B cell (primary cell): Measurements from ENCODE around the gene DRC1. TPM values are rescaled to one million over a fixed set of nuclear protein-coding genes. Genes with fewer than 3 reads are reported as not detected.

Source experiments
- ATAC-seq: fragments of 200-7000 bp; cut with Tn5 transposase; one replicate; pipeline ENCODE4 v1.10.0; 2021; ENCODE audit warnings: low read depth, mild to moderate bottlenecking, moderate number of reproducible peaks, moderate library complexity
- CTCF ChIA-PET: fragments of 350-600 bp; sonication (Branson Sonifier 250); formaldehyde crosslinking; loops from one replicate; lab custom pipeline; 2021; ENCODE audit warnings: antibody characterized with exemption, inconsistent platforms; lab: Charles Lee
- POLR2A ChIA-PET: fragments of 350-600 bp; sonication (Branson Sonifier 250); formaldehyde crosslinking; loops from one replicate; lab custom pipeline; 2021; ENCODE audit warnings: antibody characterized with exemption; lab: Charles Lee
- DNase-seq: peaks from one replicate; pipeline ENCODE4 v3.0.0; 2013
- H2AFZ ChIP-seq: 2 replicates; pipeline ENCODE4 v1.6.1; 2012; ENCODE audit warnings: mild to moderate bottlenecking, low read depth, low read length; ENCODE audit not compliant: insufficient read depth, poor library complexity, severe bottlenecking
- H3K27ac ChIP-seq, 2 donors: 1 replicate in 1 of 2; 2 replicates in 1 of 2; pipeline ENCODE4 v1.5.1; 2012 to 2013; ENCODE audit warnings: low read length in 2 of 2, mild to moderate bottlenecking in 2 of 2, moderate library complexity in 1 of 2
- H3K27me3 ChIP-seq, 4 experiments: fragments of 200-600 bp in 1 of 4; sonication (generic) in 1 of 4; replicated peaks in 1 of 4; 1 replicate in 2 of 4; 2 replicates in 2 of 4; pipeline versions ENCODE4 v1.6.1 to v1.7.0; 2013 to 2016; ENCODE audit warnings: low read length in 3 of 4, mild to moderate bottlenecking in 2 of 4, mixed read lengths in 1 of 4, moderate library complexity in 1 of 4; ENCODE audit not compliant: insufficient read depth in 4 of 4, control insufficient read depth in 3 of 4; ENCODE audit errors: control extremely low read depth in 1 of 4
- H3K36me3 ChIP-seq, 2 experiments: replicated peaks in 1 of 2; 1 replicate in 1 of 2; 2 replicates in 1 of 2; pipeline versions ENCODE4 v1.6.1 to v1.7.1; 2013; ENCODE audit warnings: low read length in 1 of 2; ENCODE audit not compliant: insufficient read depth in 2 of 2, control insufficient read depth in 1 of 2; ENCODE audit errors: control extremely low read depth in 1 of 2, extremely low read depth in 1 of 2
- H3K4me1 ChIP-seq, 2 donors: fragments of 200-600 bp in 1 of 2; sonication (generic) in 1 of 2; 1 replicate in 1 of 2; 2 replicates in 1 of 2; pipeline versions ENCODE4 v1.5.1 to v1.6.1; 2013 to 2017; ENCODE audit warnings: low read length in 2 of 2; ENCODE audit not compliant: control insufficient read depth in 2 of 2, insufficient read depth in 2 of 2
- H3K4me2 ChIP-seq: replicated peaks from 2 replicates; pipeline ENCODE3; 2012; ENCODE audit warnings: mild to moderate bottlenecking, low read depth, low read length; ENCODE audit not compliant: poor library complexity, severe bottlenecking
- H3K4me3 ChIP-seq, 5 experiments: fragments of 200-600 bp in 1 of 5; sonication (generic) in 1 of 5; 1 replicate in 3 of 5; 2 replicates in 2 of 5; pipeline versions ENCODE4 v1.5.1 to v1.7.0; 2011 to 2016; ENCODE audit warnings: low read length in 4 of 5, mild to moderate bottlenecking in 4 of 5, low read depth in 2 of 5, control low read depth in 1 of 5, moderate library complexity in 1 of 5; ENCODE audit not compliant: insufficient read depth in 1 of 5; ENCODE audit errors: control extremely low read depth in 1 of 5, extremely low read depth in 1 of 5
- H3K79me2 ChIP-seq: fragments of 200-600 bp; sonication (generic); one replicate; pipeline ENCODE4 v1.6.0; 2016; ENCODE audit warnings: low read length; ENCODE audit not compliant: control insufficient read depth, insufficient read depth
- H3K9ac ChIP-seq: fragments of 200-600 bp; sonication (generic); 2 replicates; pipeline ENCODE4 v1.6.1; 2017; ENCODE audit warnings: mild to moderate bottlenecking, low read length, moderate library complexity
- H3K9me3 ChIP-seq, 3 donors: one replicate each; pipeline versions ENCODE4 v1.6.1 to v1.7.1; 2013; ENCODE audit warnings: low read length in 2 of 3; ENCODE audit not compliant: control insufficient read depth in 2 of 3, insufficient read depth in 1 of 3; ENCODE audit errors: control extremely low read depth in 1 of 3
- H4K20me1 ChIP-seq: 2 replicates; pipeline ENCODE4 v1.6.0; 2012; ENCODE audit warnings: mild to moderate bottlenecking, low read length; ENCODE audit not compliant: insufficient read depth, control insufficient read depth, poor library complexity, severe bottlenecking
- H3K27ac Mint-ChIP-seq: one replicate; pipeline ENCODE4 v1.8.0; 2021; ENCODE audit warnings: mixed read lengths
- H3K27me3 Mint-ChIP-seq: one replicate; pipeline ENCODE4 v1.8.0; 2021; ENCODE audit warnings: mixed read lengths
- H3K4me1 Mint-ChIP-seq: one replicate; pipeline ENCODE4 v1.8.0; 2021; ENCODE audit warnings: mixed read lengths
- H3K4me3 Mint-ChIP-seq: one replicate; pipeline ENCODE4 v1.8.0; 2021; ENCODE audit warnings: mixed read lengths
- H3K9me3 Mint-ChIP-seq: one replicate; pipeline ENCODE4 v1.8.0; 2022; ENCODE audit warnings: mixed read lengths; ENCODE audit not compliant: insufficient read depth
- EZH2 ChIP-seq: IDR thresholded peaks from 2 replicates; pipeline ENCODE4 v1.6.1; 2012; ENCODE audit warnings: borderline replicate concordance, low read depth, mild to moderate bottlenecking, moderate library complexity, low read length; ENCODE audit not compliant: insufficient read depth, poor library complexity, severe bottlenecking
- WGBS: methylation state at CpG from one replicate; pipeline ENCODE4 v1.1.5; 2013; ENCODE audit warnings: missing lambda C conversion rate; ENCODE audit not compliant: insufficient coverage; 5-methylcytosine and 5-hydroxymethylcytosine counted together
- intact Hi-C: fragments of 100-400 bp; cut with micrococcal nuclease; formaldehyde crosslinking; loops from one replicate; pipeline ENCODE4 v1.10.0; 2022
- polyA plus RNA-seq: library from polyadenylated mRNA; depleted of rRNA; stranded (reverse); fragments of >200 nt; gene quantifications from 2 replicates; pipeline ENCODE4 v1.2.3, GENCODE V29; 2012
- total RNA-seq, 2 donors: library from RNA; stranded (reverse); fragments of 120-200 nt in 1 of 2; gene quantifications; 1 replicate in 1 of 2; 2 replicates in 1 of 2; pipeline versions ENCODE4 v1.2.3 to v1.2.4, GENCODE V29; 2013 to 2022
- TF ChIP-seq, protein P1 (sequence below): fragments of 200-600 bp; IDR thresholded peaks from one replicate; pipeline ENCODE4 v1.8.0; 2022; ENCODE audit warnings: antibody characterized with exemption, mild to moderate bottlenecking

Gene DRC1
- total and polyA plus RNA-seq, 2 donors (not counting 1 experiment from before 2014, with no cell fraction given): not detected

DNA sequence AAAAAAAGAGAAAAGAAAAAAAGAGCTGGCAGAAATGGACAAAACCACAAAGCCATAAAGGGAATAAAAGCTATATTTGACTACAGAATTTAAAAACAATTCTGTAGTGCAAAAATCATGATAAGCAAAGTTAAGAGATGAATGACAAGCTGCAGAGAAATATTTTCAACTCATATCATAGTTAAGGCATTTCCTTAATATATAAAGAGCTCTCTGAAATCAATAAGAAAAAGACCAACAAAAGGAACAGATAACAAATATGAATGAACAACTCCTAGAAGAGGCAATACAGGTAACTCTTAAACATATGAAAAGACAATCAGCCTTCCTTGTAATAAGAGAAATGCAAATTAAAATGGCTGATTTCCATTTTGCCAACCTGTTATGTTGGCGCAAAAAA is 50.0 kb downstream of the DRC1 start:
- Histone ChIP-seq H3K4me1 (no peaks in the 10 kb centered on the region), H4K20me1 (no peaks in the 10 kb centered on the region), H3K9me3 (no peaks in the 10 kb centered on the region), H3K9ac (no peak overlapping the region), H2AFZ (no peak overlapping the region), H3K79me2 (no peaks in the 10 kb centered on the region), H3K4me3 (no peak overlapping the region), H3K27me3 (peaks cover 0 to 4% (median 0%) of the 10 kb centered on the region in 4 experiments), H3K4me2 (no peak overlapping the region), H3K36me3 (no peaks in the 10 kb centered on the region), H3K27ac (no peak overlapping the region)
- CTCF ChIA-PET: no interaction called here
- peaks cover 10% of the 10 kb centered on the region for H3K27me3 Mint-ChIP-seq
- DNase-seq: no peak
- intact Hi-C loops: no loop called here
- H3K4me1 Mint-ChIP-seq: no peaks in the 10 kb centered on the region
- TF ChIP-seq, protein P1, sequence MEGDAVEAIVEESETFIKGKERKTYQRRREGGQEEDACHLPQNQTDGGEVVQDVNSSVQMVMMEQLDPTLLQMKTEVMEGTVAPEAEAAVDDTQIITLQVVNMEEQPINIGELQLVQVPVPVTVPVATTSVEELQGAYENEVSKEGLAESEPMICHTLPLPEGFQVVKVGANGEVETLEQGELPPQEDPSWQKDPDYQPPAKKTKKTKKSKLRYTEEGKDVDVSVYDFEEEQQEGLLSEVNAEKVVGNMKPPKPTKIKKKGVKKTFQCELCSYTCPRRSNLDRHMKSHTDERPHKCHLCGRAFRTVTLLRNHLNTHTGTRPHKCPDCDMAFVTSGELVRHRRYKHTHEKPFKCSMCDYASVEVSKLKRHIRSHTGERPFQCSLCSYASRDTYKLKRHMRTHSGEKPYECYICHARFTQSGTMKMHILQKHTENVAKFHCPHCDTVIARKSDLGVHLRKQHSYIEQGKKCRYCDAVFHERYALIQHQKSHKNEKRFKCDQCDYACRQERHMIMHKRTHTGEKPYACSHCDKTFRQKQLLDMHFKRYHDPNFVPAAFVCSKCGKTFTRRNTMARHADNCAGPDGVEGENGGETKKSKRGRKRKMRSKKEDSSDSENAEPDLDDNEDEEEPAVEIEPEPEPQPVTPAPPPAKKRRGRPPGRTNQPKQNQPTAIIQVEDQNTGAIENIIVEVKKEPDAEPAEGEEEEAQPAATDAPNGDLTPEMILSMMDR: no peak
- no peak for TF ChIP-seq EZH2
- H3K4me3 Mint-ChIP-seq: no peak overlapping the region
- POLR2A ChIA-PET: no interaction called here
- H3K27ac Mint-ChIP-seq: no peak overlapping the region
- no CpG with 5 or more reads among the region's 1 CpG for WGBS
- peaks cover 3% of the 10 kb centered on the region for H3K9me3 Mint-ChIP-seq
- no peak for ATAC-seq

DNA sequence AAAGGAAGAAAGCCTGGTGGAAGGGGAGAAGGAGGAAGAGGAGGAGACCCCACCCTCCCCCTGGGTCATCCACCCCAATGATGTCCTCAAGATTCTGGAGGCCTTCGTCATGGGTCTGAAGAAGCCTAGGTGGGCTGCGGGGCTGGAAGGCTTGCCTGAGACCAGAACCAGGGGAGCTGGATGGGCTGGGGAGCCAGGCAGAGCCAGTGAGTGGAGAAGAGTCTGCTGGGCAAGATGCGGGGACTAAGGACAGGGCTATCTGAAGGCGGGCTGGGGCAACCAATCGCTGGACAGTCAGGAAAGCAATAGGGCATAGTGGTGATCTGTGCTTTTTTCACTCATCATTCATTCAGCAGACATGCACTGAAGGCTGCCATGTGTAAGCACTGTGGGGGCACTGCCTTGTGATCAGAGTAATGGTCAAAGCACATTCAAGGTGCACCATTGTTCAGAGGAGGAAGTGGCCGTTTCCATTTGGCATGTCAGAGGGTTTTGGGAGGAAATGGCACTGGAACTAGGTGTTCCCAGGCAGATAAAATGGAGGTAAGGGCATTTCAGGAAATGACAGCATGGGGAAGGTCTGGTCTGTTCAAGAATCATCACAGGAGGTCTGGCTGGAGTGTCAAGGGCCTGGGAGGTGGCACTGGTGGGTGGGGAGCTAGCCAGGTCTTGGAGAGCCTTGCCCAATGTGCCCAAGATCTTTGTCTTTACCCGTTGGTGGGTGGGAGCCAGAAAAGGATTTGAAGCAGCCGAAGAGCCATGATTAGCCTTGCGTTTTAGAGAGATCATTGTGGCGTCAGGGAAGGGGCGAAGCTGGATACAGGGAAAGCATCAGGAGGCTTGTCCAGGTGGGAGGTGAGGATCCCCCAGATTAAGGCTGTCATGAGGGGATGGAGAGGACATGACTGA is 52.0 kb downstream of the DRC1 start:
- Histone ChIP-seq H3K4me1 (no peaks in the 10 kb centered on the region), H3K27ac (no peak overlapping the region), H3K79me2 (no peaks in the 10 kb centered on the region), H3K9ac (no peak overlapping the region), H4K20me1 (no peaks in the 10 kb centered on the region), H3K4me3 (no peak overlapping the region), H2AFZ (no peak overlapping the region), H3K9me3 (no peaks in the 10 kb centered on the region), H3K36me3 (no peaks in the 10 kb centered on the region), H3K4me2 (no peak overlapping the region), H3K27me3 (peaks cover 0 to 4% (median 0%) of the 10 kb centered on the region in 4 experiments)
- Mint-ChIP-seq H3K27ac (no peak overlapping the region), H3K4me1 (no peaks in the 10 kb centered on the region), H3K9me3 (peaks cover 3% of the 10 kb centered on the region), H3K27me3 (peaks cover 10% of the 10 kb centered on the region), H3K4me3 (no peak overlapping the region)
- DNase-seq (no peak), ATAC-seq (no peak)
- WGBS: 89% methylated on average over 9 of the region's 11 CpGs
- intact Hi-C loops: no loop called here
- ChIA-PET POLR2A (no interaction called here), CTCF (no interaction called here)
- TF ChIP-seq, protein P1: no peak
- no peak for TF ChIP-seq EZH2
